Medulla oblongata (tissue), 1 donor: ENCODE results near the gene GLIPR1L2.

Source experiments
- DNase-seq: peaks from one replicate; pipeline ENCODE4 v3.0.0-alpha.2; 2015; ENCODE audit errors: extremely low spot score

Gene GLIPR1L2

DNA sequence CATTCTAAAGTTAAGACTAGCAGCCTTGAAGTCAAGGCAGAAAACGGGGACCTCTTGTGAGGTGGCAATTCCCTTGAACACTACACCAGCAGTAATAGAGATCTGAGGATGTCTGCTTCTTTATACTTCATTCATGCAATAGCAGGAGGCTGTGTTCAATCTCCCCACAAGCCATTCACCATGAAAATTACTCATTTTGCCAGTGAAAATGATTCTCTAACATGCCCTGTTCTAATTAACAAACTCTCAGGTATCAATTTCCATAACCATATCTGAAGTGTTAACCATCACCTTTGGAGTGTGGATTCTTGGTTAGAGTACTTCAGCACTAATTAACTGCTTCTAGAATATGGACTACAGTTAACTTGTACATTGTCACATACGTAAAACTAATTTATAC, 86.2 kb downstream of the GLIPR1L2 start:
- no peak for DNase-seq

DNA sequence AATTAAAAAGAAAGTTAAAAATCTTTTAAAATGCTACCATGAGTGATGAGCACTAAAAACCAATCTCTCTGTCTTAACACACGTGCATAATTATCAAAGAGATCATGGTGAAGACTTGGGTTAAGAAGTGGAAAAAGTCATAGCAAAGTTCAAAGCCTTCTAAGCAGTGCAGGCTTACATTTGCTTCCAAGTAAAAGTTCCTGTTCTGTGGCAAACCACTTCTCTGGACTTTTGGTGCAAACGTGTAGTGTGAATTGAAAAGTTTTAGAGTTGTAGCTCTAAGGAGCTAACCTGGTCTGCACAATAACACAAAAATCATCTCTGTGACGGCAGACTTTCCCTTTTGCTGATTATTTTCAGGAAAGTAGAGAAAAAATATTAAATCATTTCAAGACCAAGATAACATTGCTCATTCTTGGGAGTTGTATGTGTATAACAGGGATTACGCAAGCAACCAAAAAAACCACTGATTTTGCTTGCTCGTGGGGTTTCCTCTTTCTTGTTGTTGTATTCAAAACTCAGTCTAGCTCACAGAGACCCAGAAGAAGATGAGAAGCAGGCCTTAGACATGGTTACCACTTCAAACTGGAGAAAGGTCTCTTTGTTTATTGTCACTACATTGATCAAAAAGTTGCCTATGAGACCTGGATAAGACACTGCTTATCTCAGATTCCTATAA, 87.4 kb downstream of the GLIPR1L2 start:
- DNase-seq: peak; percentile 64

DNA sequence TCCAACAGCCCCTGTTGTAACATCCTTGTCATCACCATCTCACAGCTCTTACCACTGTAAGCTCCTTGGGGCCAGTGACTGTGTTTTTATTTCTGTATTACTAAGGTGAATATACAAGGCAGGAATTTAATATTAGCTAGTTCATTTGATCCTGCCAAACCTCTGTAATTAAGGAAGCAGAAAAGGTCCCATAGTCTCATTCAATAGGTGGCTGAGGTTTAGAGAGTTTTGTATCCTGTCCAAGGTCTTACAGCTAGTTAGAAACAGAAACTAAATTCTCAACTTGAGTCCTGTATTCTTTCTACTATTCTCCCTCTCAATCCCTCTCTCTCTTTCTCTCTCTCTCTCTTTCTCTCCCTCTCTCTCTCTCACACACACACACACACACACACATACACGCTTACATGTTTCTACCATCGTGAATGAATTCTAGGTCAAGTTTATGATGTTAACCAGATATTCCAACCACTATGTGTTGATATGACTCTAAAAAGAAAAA, 89.1 kb downstream of the GLIPR1L2 start:
- DNase-seq: peak; percentile 12

- DNase-seq: peak; percentile 75
These were observed 89.6 kb downstream of the GLIPR1L2 start, which contains the start of gene GLIPR1 for GRCh38 chr12:75480469-75480949. Gene GLIPR1, plus strand, starts transcription at chr12:75480755. Its CDS starts 126 bp downstream, at chr12:75480881.

DNA sequence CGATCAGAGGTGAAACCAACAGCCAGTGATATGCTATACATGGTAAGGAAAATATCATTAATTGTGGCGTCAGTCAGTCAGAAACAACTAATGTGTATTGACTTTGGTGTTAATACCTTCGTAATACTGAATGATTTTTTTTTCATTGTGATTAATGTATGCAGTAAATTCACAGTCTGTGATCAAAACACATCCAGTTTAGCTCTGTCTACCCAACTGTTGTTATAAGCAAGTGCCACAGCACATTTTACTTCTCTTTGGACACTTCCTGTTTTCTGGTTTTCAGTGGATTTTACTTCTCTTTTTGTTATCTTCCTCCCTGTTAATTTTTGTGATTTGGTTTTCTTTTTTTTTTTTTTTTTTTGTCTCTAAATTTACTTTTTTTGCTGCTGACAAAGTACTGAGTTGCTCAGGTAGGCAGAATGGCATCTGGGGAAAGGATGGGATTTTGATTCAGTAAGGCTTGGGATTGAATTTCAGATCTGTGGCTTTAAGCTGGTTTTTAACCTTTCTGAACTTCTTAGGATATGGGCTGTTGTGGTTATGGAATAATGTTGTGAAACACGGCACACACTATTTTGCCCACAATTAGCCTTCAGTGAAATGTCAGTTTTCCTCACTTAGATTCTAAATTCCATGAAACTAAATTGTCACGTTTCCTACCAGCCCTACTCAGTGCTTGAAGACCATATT, 90.3 kb downstream of the GLIPR1L2 start:
- DNase-seq: peak; percentile 55

GRCh38 chr12:75481774-75482173, 90.9 kb downstream of the GLIPR1L2 start:
- DNase-seq: no peak
